T-helper 2 cell (primary cell): ENCODE data around the gene ARHGAP30.
"Not testable (repeated sequence)": the region's sequence is repeated elsewhere in the genome, so short reads cannot be mapped to it uniquely, and the experiment has no call there.

Source experiments
- DNase-seq, 5 experiments: peaks; one replicate each; pipeline versions ENCODE4 v3.0.0 to v3.0.0-alpha.2; 2012 to 2022

The ARHGAP30 gene

DNA sequence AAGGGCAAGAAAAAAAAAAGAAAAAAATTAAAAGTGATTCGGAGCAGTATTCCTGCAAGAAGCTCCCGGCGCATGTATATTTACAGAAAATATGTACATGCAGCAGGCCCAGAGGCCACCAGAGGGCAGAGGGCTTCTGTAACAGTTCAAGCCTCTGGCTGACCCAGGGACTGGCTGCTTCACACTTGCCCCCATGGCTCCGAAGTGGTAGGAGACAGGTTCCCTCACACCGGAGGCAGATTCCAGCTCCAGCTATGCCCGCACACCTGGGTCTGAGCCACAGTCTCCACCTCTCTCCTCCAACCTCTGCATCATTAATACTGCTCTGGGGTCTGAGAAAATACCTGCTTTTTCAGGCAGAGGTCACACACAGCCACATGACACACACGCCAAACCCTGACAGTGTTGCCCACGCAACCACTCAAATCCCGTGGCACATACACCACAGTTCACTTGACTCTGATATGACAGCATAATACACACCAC, 2.2 kb upstream of the ARHGAP30 start:
- peak in 3 of 5 experiments; percentile 26 to 58 (median 27) for DNase-seq

DNA sequence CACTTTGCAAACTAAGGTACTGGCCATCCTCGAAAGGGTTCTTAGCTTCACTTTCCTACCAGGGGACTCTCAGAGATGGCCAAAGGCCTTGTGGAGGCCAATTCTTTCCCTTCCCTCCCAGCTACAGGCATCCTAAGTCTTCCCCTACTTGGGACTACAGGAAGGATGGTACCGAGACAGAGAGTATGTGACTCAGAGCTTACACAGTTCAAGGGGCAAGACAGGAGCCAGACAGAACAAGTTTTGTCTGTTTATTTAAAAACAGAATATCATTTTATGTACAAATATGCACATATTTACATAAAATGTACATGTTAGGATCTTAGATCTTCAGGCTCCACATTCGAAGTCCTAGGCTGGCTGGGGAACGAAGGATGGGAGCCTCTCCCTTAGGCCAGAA, 1.1 kb upstream of the ARHGAP30 start:
- no peak for DNase-seq

DNA sequence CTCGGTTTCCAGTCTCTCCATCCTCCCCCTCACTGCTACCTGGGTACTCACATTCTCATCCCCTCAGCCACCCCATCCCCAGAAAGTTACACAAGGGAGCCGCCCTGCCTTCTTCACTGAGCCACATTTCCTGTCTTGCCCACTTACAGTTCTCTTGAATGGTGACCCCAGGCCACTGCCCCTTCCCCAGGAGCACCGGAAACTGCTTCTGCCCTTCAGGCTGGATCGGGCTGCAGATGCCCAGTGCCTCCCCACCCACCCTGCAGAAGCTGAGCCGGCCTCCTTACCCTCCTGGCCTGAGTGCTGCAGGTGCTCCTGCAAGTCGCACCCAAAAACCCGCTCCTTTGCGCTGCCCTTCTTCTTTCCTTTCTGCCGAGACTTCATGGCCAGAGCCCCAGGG, 450 bp downstream of the ARHGAP30 start:
- peak in 1 of 5 experiments; percentile 43 for DNase-seq

DNA sequence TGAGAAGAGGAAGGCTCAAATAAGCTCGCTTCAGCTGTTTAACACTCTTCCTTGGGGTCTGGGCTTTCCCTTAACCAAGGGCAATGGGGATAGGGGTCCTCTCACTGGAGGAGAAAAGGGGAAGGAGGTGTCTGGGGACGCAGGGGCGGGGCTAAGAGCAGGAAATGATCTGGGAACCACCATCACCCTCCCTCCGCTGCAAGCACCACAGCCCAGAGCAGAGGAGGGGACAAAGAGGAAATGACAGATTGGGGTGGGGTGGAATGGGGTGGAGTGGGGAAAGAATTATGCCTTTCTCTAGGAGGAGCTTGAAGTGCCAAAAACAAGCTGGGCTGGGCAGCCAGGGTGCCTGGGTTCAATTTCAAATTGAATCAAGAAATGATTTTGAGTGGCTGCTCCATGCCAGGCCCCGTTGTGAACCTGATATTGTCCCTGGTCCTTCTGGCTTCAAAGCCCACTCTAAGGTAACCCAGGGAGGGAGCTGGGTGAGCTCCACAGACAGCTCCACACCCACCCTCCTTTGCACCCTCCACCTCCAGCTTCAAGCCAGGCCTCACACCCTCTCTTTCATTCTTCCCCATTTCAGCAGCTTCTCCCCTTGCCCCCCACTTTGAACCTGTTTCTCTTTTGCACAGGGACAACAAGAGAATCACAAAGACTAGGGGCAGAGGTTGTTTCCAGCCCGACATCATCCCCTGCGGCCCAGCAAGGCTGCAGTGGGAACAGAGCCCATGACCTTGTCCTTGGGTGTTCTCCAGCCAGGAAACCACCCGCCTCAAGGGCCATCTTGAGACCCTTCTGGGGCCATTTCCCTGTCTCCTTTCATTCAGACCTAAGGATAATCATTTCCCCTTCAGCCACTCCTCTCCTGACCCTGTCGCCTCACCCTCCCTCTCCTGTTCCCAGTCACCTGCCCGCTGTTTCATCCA, 1.1 kb downstream of the ARHGAP30 start:
- DNase-seq = peak; percentile 49 to 94 (median 76)

DNA sequence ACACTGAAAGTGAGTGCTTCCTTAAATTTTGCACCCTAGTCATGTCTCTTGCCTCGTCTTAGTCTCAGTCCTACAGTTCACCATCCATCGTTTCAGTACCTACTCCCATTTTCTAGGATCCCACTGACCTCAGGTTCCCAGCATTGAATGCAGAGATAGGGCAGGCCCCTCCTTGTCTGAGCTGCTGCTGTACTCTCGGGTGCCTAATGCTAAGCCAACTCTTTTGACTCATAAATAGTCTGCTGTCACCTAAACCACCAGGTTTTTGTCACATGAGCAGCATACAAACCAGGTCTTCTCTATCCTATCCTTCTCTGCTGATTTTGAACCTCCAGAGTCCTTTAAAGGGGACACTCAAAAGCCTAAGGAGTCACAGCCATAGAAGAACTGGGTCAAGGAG, 3.0 kb downstream of the ARHGAP30 start:
- DNase-seq = peak in 1 of 5 experiments; percentile 66

DNA sequence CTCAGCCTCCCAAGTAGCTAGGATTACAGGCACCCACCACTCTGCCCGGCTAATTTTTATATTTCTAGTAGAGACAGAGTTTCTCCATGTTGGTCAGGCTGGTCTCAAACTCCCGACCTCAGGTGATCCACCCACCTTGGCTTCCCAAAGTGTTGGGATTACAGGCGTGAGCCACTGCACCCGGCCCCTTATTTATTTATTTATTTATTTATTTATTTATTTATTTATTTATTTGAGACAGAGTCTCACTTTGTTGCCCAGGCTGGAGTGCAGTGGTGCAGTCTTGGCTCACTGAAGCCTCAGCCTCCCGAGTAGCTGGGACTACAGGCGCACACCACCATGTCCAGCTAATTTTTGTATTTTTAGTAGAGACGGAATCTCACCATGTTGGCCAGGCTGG, 4.0 kb downstream of the ARHGAP30 start:
- DNase-seq = not testable (repeated sequence)

DNA sequence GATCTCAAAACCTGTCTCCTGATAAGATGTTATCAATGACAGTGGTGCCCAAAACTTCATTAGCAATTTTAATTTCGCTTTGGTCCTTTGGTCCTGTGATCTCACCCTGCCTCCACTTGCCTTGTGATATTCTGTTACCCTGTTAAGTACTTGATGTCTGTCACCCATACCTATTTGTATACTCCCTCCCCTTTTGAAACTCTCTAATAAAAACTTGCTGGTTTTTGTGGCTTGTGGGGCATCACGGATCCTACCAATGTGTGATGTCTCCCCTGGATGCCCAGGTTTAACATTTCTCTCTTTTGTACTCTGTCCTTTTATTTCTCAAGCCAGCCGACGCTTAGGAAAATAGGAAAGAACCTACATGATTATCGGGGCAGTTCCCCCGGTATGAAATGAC, 5.8 kb downstream of the ARHGAP30 start:
- DNase-seq = not testable (repeated sequence)

DNA sequence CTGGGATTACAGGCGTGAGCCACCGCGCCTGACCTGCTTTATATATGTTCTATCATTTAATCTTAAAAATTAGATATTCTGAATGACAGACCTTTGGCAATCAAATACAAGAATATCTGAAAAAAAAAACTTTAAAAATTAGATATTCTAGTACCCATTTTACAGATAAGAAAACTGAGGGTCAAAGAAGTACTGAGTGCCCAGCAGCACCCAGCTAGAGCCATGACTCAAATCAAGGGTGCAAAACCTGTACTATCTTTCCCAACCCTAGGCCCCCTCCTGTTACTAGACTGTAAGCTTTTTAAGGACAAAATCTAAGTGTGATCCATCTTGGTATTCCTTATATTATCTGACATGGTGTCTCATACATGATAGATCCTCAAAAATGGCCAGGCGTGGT, 8.3 kb downstream of the ARHGAP30 start:
- no peak for DNase-seq

DNA sequence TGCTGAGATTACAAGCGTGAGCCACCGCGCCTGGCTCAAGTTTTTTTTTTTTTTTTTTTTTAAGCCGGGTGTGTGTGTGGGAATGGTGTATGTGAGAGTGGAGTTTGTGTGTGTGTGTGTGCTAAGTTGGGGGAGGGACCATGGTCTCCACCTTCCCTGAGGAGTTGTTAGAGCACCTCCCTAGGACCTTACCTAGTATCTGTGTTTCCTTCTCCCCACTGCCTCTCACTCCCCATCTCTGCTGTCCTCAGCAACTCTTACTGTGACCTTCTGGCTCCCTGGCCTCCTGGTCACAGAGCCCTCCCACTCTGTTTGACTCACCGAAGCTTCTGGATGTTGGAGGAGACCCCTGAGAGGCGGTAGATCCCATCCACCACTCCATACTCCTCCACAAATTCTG, 10.4 kb downstream of the ARHGAP30 start:
- DNase-seq = no peak

DNA sequence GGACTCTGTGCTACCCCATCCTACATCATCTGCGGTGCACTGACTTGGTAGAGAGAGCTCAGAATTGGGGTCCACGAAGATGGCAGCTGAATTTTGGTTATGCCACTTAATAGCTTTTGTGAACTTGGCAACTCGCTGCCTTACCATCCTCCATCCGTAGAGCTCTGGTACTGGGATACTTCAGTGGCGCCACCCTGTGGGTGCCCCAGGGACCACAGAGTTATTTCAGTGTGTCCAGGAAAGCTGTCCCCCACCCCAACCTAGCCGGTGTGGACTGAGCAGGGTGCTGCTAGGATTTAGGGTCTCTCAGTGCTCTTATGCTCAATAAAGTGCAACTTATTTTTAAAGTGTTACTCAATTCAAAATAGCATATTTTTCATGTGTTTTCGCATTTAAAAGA, 14.9 kb downstream of the ARHGAP30 start:
- DNase-seq = no peak

DNA sequence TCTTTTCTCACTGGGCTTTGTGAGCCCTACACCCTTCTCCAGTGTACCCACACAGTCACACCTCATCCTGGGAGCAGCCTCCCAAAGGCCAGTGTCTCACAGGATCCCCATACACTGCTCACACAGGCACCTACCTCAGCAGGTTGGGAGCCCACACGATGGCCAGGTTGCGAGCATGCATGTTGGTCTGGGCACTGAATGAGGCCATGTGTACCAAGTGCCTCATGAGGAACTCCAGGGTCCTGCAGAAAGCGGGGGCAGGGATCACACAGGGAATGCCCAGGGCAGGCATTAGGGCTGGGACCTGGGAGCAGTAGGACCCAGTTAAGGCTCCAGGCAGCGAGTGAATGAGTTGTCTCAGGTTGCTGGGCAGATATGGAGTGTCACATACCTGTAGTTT, 15.5 kb downstream of the ARHGAP30 start:
- DNase-seq = no peak

DNA sequence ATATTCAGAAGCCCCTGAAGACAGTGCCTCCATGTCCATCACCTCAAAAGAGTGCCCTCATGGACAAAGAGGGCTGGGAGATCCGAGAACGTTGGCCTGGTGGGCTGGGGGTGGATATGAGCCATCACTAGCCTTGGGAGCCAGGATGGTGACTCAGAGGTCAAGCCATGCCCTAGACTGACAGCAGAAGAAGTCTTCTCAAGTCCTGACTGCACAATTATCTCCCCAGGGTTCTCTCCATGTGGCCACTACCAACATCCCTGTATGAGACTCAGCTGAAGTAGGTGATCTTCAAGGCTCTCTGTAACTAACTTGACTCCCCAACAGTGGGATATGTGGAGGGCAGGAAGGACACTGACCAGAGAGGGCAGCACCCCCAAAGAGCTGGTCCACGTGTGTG, 16.8 kb downstream of the ARHGAP30 start:
- DNase-seq = no peak

DNA sequence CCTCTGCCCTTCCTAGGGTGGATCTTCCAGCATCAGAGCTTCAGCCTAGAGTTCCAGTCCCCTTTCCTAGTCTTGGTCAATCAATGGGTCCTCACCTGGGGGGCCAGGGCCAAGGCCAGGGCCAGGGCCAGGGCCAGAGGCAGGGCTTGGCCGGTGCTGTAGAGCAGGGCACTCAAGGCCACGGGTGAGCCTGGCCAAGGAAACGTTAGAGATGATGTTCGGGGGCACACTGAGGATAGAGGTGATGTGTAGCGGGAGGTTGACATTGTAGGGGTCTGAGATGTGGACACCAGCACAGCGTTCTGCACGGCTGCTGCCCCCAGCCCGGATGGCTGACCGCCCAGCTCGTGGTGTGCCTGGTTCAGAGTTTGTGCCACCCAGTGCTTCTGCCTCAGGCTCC, 18.5 kb downstream of the ARHGAP30 start:
- DNase-seq = no peak

DNA sequence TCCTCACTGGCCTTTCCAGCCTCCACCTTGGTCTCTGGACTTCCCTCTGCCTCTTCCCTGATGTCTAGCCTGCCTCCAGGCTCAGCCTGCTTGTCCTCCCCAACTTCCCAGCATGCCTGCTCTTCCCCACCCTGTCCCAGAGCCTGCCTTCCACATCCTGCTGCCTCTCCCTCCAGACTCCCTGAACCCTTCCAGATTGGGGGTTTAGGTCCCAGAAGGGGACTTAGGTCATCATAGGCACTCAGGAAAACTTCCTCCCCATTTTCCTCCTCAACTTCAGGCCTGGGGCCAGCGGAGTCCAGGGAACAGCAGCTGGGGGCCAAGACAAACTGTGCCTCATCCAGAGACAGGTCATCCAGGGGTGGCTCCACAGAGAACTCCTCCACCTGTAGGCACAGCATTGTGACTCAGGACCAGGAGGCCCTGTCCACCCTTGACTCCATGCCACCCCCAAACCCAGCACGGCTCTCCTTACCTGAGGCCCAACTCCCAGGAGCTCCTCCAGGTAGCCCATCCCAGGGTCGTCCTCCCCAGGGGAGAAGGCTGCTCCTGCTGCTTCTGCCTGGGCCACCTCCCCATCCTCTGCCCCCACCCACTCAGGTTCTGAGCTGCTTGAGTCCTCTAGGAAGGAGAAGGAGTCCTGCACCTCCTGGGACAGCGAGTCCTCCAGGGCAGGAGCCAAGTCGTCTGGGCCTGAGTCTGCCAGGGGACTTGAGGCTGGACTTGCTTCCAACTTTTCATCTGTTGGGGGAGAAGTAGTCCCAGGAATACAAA, 20.6 kb downstream of the ARHGAP30 start:
- no peak for DNase-seq

DNA sequence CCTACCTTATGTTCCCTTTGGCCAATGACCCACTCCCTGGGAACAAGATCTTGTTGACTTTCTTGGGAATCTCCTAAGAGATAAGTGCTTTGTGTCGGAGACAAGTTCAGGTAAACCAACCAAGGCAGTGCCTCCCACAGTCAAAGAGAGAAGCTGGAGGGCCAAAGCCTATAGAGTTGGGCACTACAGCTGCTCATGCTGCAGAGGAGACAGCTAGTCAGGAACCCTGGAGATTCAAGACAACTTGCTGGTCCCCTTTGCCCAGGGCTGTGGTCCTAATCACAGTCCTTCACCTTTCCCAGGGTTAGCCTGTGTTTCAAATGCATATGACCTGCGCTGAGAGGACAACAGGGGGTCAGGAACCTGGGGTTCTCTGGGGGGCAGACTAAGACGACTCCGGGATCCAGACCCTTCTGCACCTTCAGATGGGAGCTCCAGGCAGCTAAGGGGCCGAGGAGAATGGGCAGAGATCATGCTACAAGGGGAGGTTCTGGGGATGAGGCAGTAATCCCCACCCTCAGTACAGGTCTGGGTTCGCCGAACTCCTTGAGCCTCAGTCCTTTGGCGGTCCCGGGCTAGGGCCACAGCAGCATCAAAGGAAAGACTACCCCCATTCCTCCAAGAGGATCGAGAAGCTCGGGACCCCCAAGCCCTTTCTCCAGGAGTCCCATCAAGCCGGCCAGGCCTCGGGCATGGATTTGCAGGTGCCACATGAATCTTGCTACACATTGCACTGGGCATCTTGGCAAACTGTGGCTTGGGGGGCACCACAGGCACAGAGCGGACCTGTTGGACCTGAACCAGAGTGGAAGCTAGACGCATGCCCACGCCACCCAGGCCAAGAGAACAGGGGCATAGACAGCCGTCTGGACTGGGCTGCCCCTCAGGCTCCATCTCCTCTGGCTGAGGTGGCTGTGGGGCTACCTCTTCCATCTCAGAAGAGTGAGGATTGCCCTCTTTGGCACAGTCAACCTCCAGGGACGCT, 22.0 kb downstream of the ARHGAP30 start:
- DNase-seq = no peak

DNA sequence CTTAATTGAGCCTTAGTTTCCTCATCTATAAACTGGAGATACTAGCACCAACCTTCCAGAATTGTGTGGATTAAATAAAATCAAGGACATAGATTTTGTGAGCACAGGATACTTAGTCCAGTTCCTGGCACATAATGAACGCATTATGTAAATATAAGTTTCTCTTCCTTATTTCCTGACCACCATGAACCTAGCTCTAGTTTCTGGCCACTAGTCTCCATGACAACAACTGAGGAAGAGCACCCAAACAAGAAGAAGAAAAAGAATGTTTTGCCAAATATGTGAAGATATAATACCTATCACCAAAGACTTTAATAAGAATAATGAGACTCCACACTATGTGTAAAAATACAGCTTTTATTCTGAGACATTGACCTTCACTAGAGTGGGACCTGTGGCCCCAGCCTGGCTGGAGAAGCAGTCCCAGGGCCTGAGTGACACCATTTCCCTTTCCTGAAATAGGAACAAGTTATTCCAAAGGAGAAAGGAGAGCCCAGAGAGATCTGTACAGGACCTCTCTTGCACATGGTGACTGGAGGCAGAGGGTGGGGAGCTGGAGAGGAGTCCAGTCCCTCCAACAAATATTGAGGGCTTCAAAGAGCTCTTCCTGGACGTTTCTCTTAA, 23.0 kb downstream of the ARHGAP30 start:
- no peak for DNase-seq

DNA sequence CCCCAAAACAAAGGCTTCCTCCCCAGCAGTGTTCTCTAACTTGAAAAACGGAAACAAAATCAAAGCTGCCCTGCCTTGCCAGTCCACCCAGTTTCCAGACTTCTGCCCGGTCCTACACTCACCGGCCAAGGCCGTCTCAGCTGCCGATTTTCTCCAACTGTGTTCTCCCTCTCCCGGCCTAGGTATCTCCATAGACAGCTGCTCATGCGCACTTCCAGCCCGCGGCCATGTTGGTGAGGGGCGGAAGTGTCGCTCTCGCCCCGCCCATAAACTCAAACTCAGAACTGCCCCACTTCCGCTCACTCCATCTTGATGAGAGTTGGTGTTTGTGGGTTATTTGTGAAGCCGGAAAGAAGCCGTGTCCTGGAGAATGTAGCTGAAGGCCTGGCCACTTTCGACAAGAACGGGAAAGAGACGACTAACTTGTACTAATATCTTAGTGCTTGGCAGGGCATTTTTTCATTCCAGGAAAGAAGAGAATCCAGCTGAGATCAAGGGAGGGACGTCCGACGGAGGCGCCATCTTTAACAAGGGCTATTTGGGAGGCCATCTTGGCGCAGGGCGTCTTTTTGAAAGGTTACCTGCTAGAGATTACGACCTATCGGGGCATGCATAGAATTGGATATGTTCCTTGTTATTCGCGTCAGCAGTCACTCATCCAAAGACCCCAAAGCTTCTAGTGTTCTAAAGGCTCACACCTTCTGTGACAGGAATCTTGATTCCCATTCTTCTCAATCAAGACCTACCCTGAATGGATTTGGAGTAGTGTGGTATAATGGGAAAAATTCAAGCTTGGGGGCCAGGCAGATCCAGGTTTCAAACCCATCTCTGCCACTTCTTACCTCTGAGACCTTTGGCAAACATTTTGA, 23.7 kb downstream of the ARHGAP30 start, which contains the start of gene USF1:
USF1 (minus strand) TSS at position 242 of the 869 bp plus-strand sequence. CDS start 2,702 bp downstream, outside the sequence.
- peak; percentile 74 to 97 (median 88) for DNase-seq

DNA sequence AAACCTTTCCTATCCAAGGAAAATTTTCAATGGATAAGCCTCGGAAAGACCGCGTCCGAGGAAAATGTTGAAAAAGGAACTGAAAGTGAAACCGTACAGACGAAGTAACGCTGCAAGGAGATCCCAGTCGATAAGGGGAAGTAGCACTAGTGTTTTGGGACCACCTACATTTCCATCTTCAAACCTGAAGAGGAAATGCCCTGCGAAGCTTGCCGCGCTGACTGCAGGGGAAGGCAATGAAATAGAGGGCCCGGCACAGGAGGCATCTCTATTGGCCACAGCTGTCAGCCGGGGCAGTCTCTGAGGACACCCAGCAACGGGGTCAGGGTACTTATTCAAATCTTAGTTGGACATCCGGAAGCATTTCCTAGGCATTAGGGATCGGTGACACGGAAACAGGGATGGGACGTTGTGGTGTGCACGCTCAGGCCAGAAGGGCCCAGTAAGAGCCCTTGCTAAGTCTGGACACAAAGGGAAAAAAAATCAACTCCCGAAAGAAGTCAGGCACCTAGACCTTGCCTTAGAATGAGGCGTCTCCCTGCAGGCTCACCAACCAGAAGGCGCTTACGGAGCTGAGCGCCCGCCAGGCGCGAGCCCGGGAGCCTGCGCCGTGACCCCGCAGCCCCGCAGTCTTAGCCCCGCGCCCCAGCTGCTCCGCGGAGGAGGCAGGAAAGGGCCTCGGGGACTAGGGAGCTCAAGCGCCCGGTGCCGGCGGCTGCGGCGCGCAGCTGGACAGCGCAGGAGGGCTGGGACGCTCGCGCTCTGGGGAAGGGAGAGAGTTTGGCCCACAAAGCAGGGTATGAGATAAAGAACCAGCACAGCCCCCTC, 24.6 kb downstream of the ARHGAP30 start:
- peak in 3 of 5 experiments; percentile 45 to 83 (median 64) for DNase-seq

DNA sequence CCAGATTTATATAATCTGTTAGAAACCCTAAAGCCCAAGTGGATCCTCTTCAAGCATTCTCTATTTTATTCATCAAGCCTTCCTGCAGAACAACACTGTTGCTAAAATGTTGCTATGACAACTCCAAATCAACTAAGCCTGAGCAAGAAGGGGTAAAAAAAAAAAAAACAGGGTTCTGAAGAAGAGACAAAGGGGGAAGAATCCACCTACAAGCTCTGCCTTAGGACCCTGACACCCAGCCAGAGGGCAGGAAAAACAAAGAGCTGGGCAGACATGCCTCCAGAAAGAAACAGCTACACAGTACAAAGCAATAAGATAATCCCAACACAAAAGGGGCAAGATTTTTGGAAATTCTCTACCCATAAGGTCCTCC, 25.2 kb downstream of the ARHGAP30 start:
- DNase-seq = peak in 2 of 5 experiments; percentile 35 to 65

DNA sequence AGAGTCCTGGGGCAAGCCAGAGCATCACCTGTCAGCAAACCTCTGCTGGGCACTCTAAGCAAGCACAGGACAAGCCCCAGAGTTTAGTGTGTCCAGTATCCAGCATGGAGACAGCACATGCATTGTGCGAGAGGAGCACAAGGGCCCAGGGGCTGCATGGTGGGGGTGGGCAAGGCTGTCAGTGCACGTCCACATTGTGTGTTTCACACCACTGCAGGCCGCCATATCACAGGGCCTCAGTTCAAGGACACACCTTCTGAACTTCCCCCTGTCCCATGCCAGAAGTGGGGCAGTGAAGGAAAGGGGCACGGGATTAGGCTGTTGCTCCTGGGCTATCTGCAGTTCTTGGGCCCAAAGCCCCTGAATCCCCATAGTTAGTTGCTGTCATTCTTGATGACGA, 30.1 kb downstream of the ARHGAP30 start:
- no peak for DNase-seq
